ENCODE measurements around the gene PRSS27. TPM values are rescaled to one million over a fixed set of nuclear protein-coding genes. Genes with fewer than 3 reads are reported as not detected.

The PRSS27 gene
- total and polyA plus RNA-seq, 2 of the 4 experiments (the other 2 are of a cell fraction) = under 0.01 to 0.58 TPM

- Histone ChIP-seq H4K91ac (ENCODE audit: insufficient read depth, low read depth, low read length) (no peak overlapping the region), H3K4me3 (ENCODE audit: insufficient read depth, low read depth, low read length) (no peak overlapping the region), H3K9me3 (ENCODE audit: control insufficient read depth, insufficient read depth, low read length) (peaks cover 2% of the 10 kb centered on the region; the same call in 1 of the 2 replicates), H2BK5ac (ENCODE audit: low read depth, low read length, poor library complexity, severe bottlenecking) (no peak overlapping the region), H3K9me1 (ENCODE audit: insufficient read depth, low read length) (no peaks in the 10 kb centered on the region; the same call in 1 of the 2 replicates), H2BK15ac (ENCODE audit: low read depth, low read length) (no peak overlapping the region), H2AK5ac (ENCODE audit: low read depth, low read length) (no peak overlapping the region), H2BK120ac (ENCODE audit: low read depth, low read length) (no peak overlapping the region), H3K18ac (ENCODE audit: low read depth, low read length) (no peak overlapping the region), H2AK9ac (replicated peaks; ENCODE audit: low read depth, low read length, poor library complexity) (no peak overlapping the region), H4K8ac (ENCODE audit: low read depth in 2 of 2, low read length in 2 of 2) (no peak overlapping the region), H3K4ac (ENCODE audit: low read depth, low read length) (no peak overlapping the region), H3K79me1 (ENCODE audit: low read depth in 1 of 2, low read length in 2 of 2) (peaks cover 11 to 20% of the 10 kb centered on the region in 2 experiments), H2BK20ac (ENCODE audit: low read depth, low read length) (no peak overlapping the region), H3K4me2 (ENCODE audit: low read depth, low read length) (no peak overlapping the region), H3K27ac (ENCODE audit: insufficient read depth, low read length) (no peak overlapping the region), H3K23ac (ENCODE audit: low read depth, low read length) (no peak overlapping the region), H3K9ac (ENCODE audit: low read depth, low read length) (no peak overlapping the region), H3K36me3 (ENCODE audit: control insufficient read depth, insufficient read depth, low read length) (peaks cover 2% of the 10 kb centered on the region), H4K5ac (ENCODE audit: low read depth, low read length) (no peak overlapping the region), H3K14ac (replicated peaks; ENCODE audit: low read depth, low read length) (no peak overlapping the region), H3K4me1 (ENCODE audit: control insufficient read depth, insufficient read depth, low read length) (peaks cover 7% of the 10 kb centered on the region), H2AFZ (replicated peaks; ENCODE audit: low read length, poor library complexity) (no peak overlapping the region), H3K27me3 (ENCODE audit: control insufficient read depth, insufficient read depth, low read length) (no peaks in the 10 kb centered on the region), H4K20me1 (ENCODE audit: insufficient read depth, low read length) (peaks cover 17% of the 10 kb centered on the region), H3K56ac (ENCODE audit: extremely low read depth, insufficient read depth, low read length) (no peak overlapping the region)
- no peak for ATAC-seq (ENCODE audit: low read depth)
- BruUV-seq (replicated peaks) = no TSS peak
- ChIA-PET POLR2A (ENCODE audit: unreplicated experiment) (no interaction called here), CTCF (no interaction called here)
- DNase-seq = no peak
- TF ChIP-seq POLR2A (IDR thresholded peaks at IDR 0.05; ENCODE audit: low read depth, low read length) (no peak), RCOR1 (IDR thresholded peaks at IDR 0.05; ENCODE audit: insufficient replicate concordance, low read length) (no peak), USF2 (IDR thresholded peaks at IDR 0.05; ENCODE audit: low read depth, low read length) (no peak), CEBPB (IDR thresholded peaks at IDR 0.05; ENCODE audit: low read depth, low read length) (no peak), RFX5 (IDR thresholded peaks at IDR 0.05; ENCODE audit: low read depth, low read length) (no peak), SMC3 (IDR thresholded peaks at IDR 0.05; ENCODE audit: low read depth, low read length) (no peak), CTCF (conservative IDR thresholded peaks at IDR 0.05; ENCODE audit: low read depth, low read length) (no peak), BHLHE40 (IDR thresholded peaks at IDR 0.05; ENCODE audit: low read depth, low read length) (no peak), CHD1 (IDR thresholded peaks at IDR 0.05; ENCODE audit: low read depth, low read length) (no peak), MAFK (IDR thresholded peaks at IDR 0.05; ENCODE audit: low read depth, low read length) (no peak), ELK1 (IDR thresholded peaks at IDR 0.05; ENCODE audit: borderline replicate concordance, low read depth, low read length) (no peak), NFE2L2 (IDR thresholded peaks at IDR 0.05; ENCODE audit: low read depth, low read length) (no peak), MAZ (IDR thresholded peaks at IDR 0.05; ENCODE audit: borderline replicate concordance, low read depth, low read length) (no peak), RAD21 (IDR thresholded peaks at IDR 0.05; ENCODE audit: low read length) (no peak)
- 95% methylated on average over 3 of the region's 5 CpGs; no CpG with 5 or more reads in 1 of the 2 experiments for WGBS, 2 experiments (ENCODE audit: extremely low coverage in 2 of 2, insufficient read length in 1 of 2)
- in situ Hi-C loops (cut with MboI; ENCODE audit: low sequenced_read_pairs) (no loop called here), intact Hi-C loops (cut with micrococcal nuclease) (no loop called here), dilution Hi-C loops (cut with HindIII; ENCODE audit: low sequenced_read_pairs, unreplicated experiment) (no loop called here)
These were observed 29.5 kb upstream of the PRSS27 start for GRCh38 chr16:2749476-2749875.
